ENCODE data around the gene MAP2K6. TPM values are rescaled to one million over a fixed set of nuclear protein-coding genes. Genes with fewer than 3 reads are reported as not detected.

Gene MAP2K6
- total and polyA plus RNA-seq, 4 donors: 2.2 to 14.4 (median 7.6) TPM

GRCh38 chr17:69425978-69426377, 11.5 kb downstream of the MAP2K6 start:
- no peak for DNase-seq
- Histone ChIP-seq H3K9me3 (ENCODE audit: control insufficient read depth in 4 of 4, insufficient read depth in 3 of 4, low read length in 3 of 4) (no peaks in the 10 kb centered on the region), H3K27me3 (ENCODE audit: control insufficient read depth in 3 of 3, insufficient read depth in 3 of 3, low read length in 2 of 3) (no peaks in the 10 kb centered on the region), H3K27ac (ENCODE audit: low read depth in 1 of 2, low read length in 1 of 2) (no peak overlapping the region), H3K36me3 (ENCODE audit: control insufficient read depth in 4 of 4, insufficient read depth in 4 of 4, low read length in 4 of 4) (no peaks in the 10 kb centered on the region), H3K9ac (ENCODE audit: insufficient read depth in 1 of 2, low read length in 2 of 2) (no peak overlapping the region), H3K4me1 (ENCODE audit: control insufficient read depth in 5 of 5, insufficient read depth in 5 of 5, low read length in 5 of 5) (peaks cover 0 to 5% (median 0%) of the 10 kb centered on the region in 5 donors), H3K4me3 (no peak overlapping the region)
- 80 to 81% methylated on average over 3 of the region's 3 CpGs for WGBS, 2 donors
- ATAC-seq (ENCODE audit: insufficient read depth, low FRiP score): no peak
- no peak for TF ChIP-seq CTCF (IDR thresholded peaks at IDR 0.05; ENCODE audit: control extremely low read depth, extremely low read depth)

GRCh38 chr17:69427486-69428197, 13.1 kb downstream of the MAP2K6 start:
- ATAC-seq (ENCODE audit: insufficient read depth, low FRiP score) (no peak), DNase-seq (no peak)
- Histone ChIP-seq H3K9me3 (ENCODE audit: control insufficient read depth in 4 of 4, insufficient read depth in 3 of 4, low read length in 3 of 4) (no peaks in the 10 kb centered on the region), H3K27me3 (ENCODE audit: control insufficient read depth in 3 of 3, insufficient read depth in 3 of 3, low read length in 2 of 3) (no peaks in the 10 kb centered on the region), H3K4me3 (no peak overlapping the region), H3K36me3 (ENCODE audit: control insufficient read depth in 4 of 4, insufficient read depth in 4 of 4, low read length in 4 of 4) (peaks cover 0 to 3% (median 1%) of the 10 kb centered on the region in 4 donors), H3K4me1 (ENCODE audit: control insufficient read depth in 5 of 5, insufficient read depth in 5 of 5, low read length in 5 of 5) (peaks cover 0 to 5% (median 0%) of the 10 kb centered on the region in 5 donors), H3K9ac (ENCODE audit: insufficient read depth in 1 of 2, low read length in 2 of 2) (no peak overlapping the region), H3K27ac (ENCODE audit: low read depth in 1 of 2, low read length in 1 of 2) (no peak overlapping the region)
- no peak for TF ChIP-seq CTCF (IDR thresholded peaks at IDR 0.05; ENCODE audit: control extremely low read depth, extremely low read depth)
- 89 to 91% methylated on average over 2 of the region's 2 CpGs for WGBS, 2 donors

GRCh38 chr17:69428252-69428980, 13.9 kb downstream of the MAP2K6 start:
- no peak overlapping the region for H3K4me3 ChIP-seq
- ATAC-seq (ENCODE audit: insufficient read depth, low FRiP score): no peak
- H3K4me1 ChIP-seq (ENCODE audit: control insufficient read depth in 5 of 5, insufficient read depth in 5 of 5, low read length in 5 of 5): peaks cover 0 to 5% (median 0%) of the 10 kb centered on the region in 5 donors
- TF ChIP-seq CTCF (IDR thresholded peaks at IDR 0.05; ENCODE audit: control extremely low read depth, extremely low read depth): no peak
- no peaks in the 10 kb centered on the region for H3K27me3 ChIP-seq (ENCODE audit: control insufficient read depth in 3 of 3, insufficient read depth in 3 of 3, low read length in 2 of 3)
- no peaks in the 10 kb centered on the region for H3K9me3 ChIP-seq (ENCODE audit: control insufficient read depth in 4 of 4, insufficient read depth in 3 of 4, low read length in 3 of 4)
- no peak overlapping the region for H3K27ac ChIP-seq (ENCODE audit: low read depth in 1 of 2, low read length in 1 of 2)
- 60 to 66% methylated on average over 6 of the region's 6 CpGs for WGBS, 2 donors
- DNase-seq: no peak
- peaks cover 0 to 3% (median 1%) of the 10 kb centered on the region in 4 donors for H3K36me3 ChIP-seq (ENCODE audit: control insufficient read depth in 4 of 4, insufficient read depth in 4 of 4, low read length in 4 of 4)
- H3K9ac ChIP-seq (ENCODE audit: insufficient read depth in 1 of 2, low read length in 2 of 2): no peak overlapping the region

Data from lung (tissue), 12 donors.